Measurements from ENCODE around the gene DBF4. TPM values are rescaled to one million over a fixed set of nuclear protein-coding genes. Genes with fewer than 3 reads are reported as not detected.
A peak's percentile ranks its signal among the peaks of the same experiment; 100 is the strongest.

Gene DBF4
- total and polyA plus RNA-seq, 2 of the 13 experiments (the other 11 are each of a cell fraction or from before 2014, with no cell fraction given) = 5.0 to 64.4 TPM

GRCh38 chr7:87933953-87934698 is 57.8 kb downstream of the DBF4 start, which contains the start of gene ADAM22 (continued):
- TF ChIP-seq ZGPAT (CRISPR knock-in tag; IDR thresholded peaks at IDR 0.05) (peak; percentile 83; the same call in 1 of the 2 replicates), NKX3-1 (CRISPR knock-in tag; IDR thresholded peaks at IDR 0.05) (peak; percentile 80; the same call in 1 of the 2 replicates), BHLHE40 (IDR thresholded peaks at IDR 0.05; ENCODE audit: low read length) (no peak), LBX2 (CRISPR knock-in tag; IDR thresholded peaks at IDR 0.05; ENCODE audit: borderline replicate concordance) (peak; percentile 38; the same call in 1 of the 2 replicates), ZNF564 (CRISPR knock-in tag; IDR thresholded peaks at IDR 0.05) (peak; percentile 93), ATF3 (CRISPR knock-in tag; IDR thresholded peaks at IDR 0.05) (peak; percentile 62; the same call in 1 of the 2 replicates), NONO (IDR thresholded peaks at IDR 0.05) (no peak), NONO (CRISPR knock-in tag; conservative IDR thresholded peaks at IDR 0.05) (peak; percentile 90), ARID5B (CRISPR knock-in tag; IDR thresholded peaks at IDR 0.05) (peak; percentile 63), REST (IDR thresholded peaks at IDR 0.05; ENCODE audit: borderline replicate concordance in 1 of 2, low read depth in 1 of 2, low read length in 2 of 2) (no peak), SALL2 (CRISPR knock-in tag; IDR thresholded peaks at IDR 0.05) (peak; percentile 67; the same call in 1 of the 2 replicates), ZNF121 (CRISPR knock-in tag; IDR thresholded peaks at IDR 0.05) (no peak), FOXM1 (CRISPR knock-in tag; IDR thresholded peaks at IDR 0.05) (0 out of 2 replicates have a peak, but pooled peaks have one; percentile 36)
